Type B pancreatic cell (in vitro differentiated cells): ENCODE results near the gene EPHB1. TPM values are rescaled to one million over a fixed set of nuclear protein-coding genes. Genes with fewer than 3 reads are reported as not detected.
"Not testable (repeated sequence)": the region's sequence is repeated elsewhere in the genome, so short reads cannot be mapped to it uniquely, and the experiment has no call there.

Experiments
- DNase-seq: peaks from one replicate; pipeline ENCODE4 v3.0.0; 2021; ENCODE audit warnings: mixed read lengths; ENCODE audit not compliant: unreplicated experiment; ENCODE audit errors: extremely low spot score
- H3K27ac Mint-ChIP-seq: 2 replicates; pipeline ENCODE4 v1.8.0; 2021; ENCODE audit warnings: mild to moderate bottlenecking, mixed read lengths
- H3K27me3 Mint-ChIP-seq: 2 replicates; pipeline ENCODE4 v1.8.0; 2021; ENCODE audit warnings: mixed read lengths
- H3K36me3 Mint-ChIP-seq: 2 replicates; pipeline ENCODE4 v1.8.0; 2021; ENCODE audit warnings: mixed read lengths
- H3K4me1 Mint-ChIP-seq: one replicate; pipeline ENCODE4 v1.8.0; 2021; ENCODE audit warnings: mixed read lengths; ENCODE audit not compliant: unreplicated experiment
- H3K4me3 Mint-ChIP-seq: 2 replicates; pipeline ENCODE4 v1.8.0; 2021; ENCODE audit warnings: mild to moderate bottlenecking, mixed read lengths
- H3K9me3 Mint-ChIP-seq: 2 replicates; pipeline ENCODE4 v1.8.0; 2021; ENCODE audit warnings: mixed read lengths
- total RNA-seq: library from RNA; stranded (reverse); gene quantifications from 2 replicates; pipeline ENCODE4 v1.2.1, GENCODE V29; 2021; ENCODE audit warnings: low replicate concordance
- TF ChIP-seq, protein P1 (sequence below): fragments of 200-600 bp; sonication (generic); conservative IDR thresholded peaks from 2 replicates; pipeline ENCODE4 v1.5.0; 2021; ENCODE audit warnings: antibody characterized with exemption, mild to moderate bottlenecking

EPHB1 gene
- total RNA-seq, 1 donor from 2014 or later: 9.1 TPM

DNA sequence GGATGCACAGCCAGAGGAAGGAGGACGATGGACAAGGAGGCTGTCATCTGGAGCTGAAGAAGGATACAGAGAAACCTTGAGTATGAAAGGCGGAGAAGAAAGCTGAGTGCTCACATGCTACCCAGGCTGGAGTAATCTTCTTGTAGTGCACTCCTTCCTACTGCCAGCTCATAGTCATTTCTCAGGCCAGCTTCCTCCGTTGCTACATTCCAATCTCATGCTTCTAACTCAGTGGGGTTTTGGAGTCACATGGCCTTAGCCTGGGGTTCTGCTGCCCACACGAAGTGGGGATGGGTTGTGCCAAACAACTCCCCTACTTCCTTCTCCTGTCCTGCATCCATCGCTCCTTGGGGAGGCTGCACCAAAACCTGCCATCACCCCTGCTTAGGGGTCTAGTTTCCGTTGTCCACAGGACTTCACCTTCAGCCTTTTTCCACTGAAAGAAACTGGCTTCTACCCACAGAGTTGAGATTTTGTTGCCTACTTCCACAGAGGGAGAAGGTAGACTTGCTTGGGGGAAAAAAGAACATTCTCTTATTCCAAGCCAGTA is 239.9 kb downstream of the EPHB1 start:
- H3K4me1 Mint-ChIP-seq: peaks cover 6% of the 10 kb centered on the region
- no peak for DNase-seq
- TF ChIP-seq, protein P1, sequence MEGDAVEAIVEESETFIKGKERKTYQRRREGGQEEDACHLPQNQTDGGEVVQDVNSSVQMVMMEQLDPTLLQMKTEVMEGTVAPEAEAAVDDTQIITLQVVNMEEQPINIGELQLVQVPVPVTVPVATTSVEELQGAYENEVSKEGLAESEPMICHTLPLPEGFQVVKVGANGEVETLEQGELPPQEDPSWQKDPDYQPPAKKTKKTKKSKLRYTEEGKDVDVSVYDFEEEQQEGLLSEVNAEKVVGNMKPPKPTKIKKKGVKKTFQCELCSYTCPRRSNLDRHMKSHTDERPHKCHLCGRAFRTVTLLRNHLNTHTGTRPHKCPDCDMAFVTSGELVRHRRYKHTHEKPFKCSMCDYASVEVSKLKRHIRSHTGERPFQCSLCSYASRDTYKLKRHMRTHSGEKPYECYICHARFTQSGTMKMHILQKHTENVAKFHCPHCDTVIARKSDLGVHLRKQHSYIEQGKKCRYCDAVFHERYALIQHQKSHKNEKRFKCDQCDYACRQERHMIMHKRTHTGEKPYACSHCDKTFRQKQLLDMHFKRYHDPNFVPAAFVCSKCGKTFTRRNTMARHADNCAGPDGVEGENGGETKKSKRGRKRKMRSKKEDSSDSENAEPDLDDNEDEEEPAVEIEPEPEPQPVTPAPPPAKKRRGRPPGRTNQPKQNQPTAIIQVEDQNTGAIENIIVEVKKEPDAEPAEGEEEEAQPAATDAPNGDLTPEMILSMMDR: no peak

GRCh38 chr3:135038186-135038585 is 243.1 kb downstream of the EPHB1 start:
- Mint-ChIP-seq H3K4me1 (no peaks in the 10 kb centered on the region), H3K27ac (no peak overlapping the region), H3K36me3 (no peaks in the 10 kb centered on the region), H3K4me3 (no peak overlapping the region), H3K27me3 (peaks cover 15% of the 10 kb centered on the region), H3K9me3 (no peaks in the 10 kb centered on the region)
- no peak for DNase-seq
- TF ChIP-seq, protein P1: no peak

More for the DNA sequence above, 239.9 kb downstream of the EPHB1 start:
- peaks cover 33% of the 10 kb centered on the region for H3K27me3 Mint-ChIP-seq
- H3K9me3 Mint-ChIP-seq: no peaks in the 10 kb centered on the region
- no peaks in the 10 kb centered on the region for H3K36me3 Mint-ChIP-seq
- no peak overlapping the region for H3K4me3 Mint-ChIP-seq
- H3K27ac Mint-ChIP-seq: no peak overlapping the region

GRCh38 chr3:135039536-135039935 is 244.5 kb downstream of the EPHB1 start:
- peaks cover 11% of the 10 kb centered on the region for H3K27me3 Mint-ChIP-seq
- H3K36me3 Mint-ChIP-seq, H3K4me1 Mint-ChIP-seq, H3K27ac Mint-ChIP-seq, H3K9me3 Mint-ChIP-seq, DNase-seq, H3K4me3 Mint-ChIP-seq: not testable (repeated sequence)

DNA sequence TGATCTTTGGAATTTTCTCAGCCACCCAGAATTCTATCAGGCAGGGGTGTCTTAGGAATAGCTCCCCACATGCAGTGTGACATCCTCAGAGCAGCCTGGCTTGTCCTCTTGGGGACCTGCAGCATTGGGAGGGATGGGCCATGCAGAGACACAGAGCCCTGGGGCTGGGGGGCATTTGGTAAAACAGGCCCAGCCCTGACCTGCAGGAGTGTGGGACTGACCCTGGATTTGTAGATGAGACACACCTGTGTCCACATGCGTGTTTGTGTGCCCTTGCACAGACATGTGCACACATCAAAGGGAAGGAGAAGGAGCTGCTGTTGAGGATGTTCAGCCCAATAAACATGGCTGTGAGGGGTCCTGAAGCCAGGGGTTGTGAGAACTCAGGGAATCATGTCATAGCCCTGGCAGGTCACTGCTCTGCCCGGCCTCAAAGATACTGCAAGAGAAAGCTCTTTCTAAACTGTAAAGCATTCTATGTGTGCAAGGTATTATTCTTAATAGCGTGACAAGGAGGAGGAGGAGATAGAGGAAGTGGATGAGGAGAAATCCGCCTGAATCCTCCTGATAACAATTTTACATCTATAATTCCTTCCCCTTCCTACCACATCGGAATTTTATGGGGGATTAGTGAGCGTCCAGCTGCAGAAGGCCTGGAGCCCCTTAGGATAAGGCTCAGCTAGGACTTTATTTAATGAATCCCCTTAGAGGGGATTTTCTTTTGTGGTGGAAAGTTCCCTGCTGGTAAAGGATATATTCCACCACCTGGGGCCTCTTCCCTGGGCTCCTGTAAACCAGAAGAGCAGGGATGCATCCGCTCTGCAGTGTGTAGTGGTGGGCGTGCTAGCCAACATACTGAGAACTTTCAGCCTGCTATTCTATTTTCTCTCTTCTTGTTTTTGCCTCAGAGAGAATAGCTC is 245.5 kb downstream of the EPHB1 start:
- no peak overlapping the region for H3K27ac Mint-ChIP-seq
- H3K4me1 Mint-ChIP-seq: no peaks in the 10 kb centered on the region
- H3K4me3 Mint-ChIP-seq: no peak overlapping the region
- peaks cover 11% of the 10 kb centered on the region for H3K27me3 Mint-ChIP-seq
- TF ChIP-seq, protein P1: no peak
- no peak for DNase-seq
- H3K36me3 Mint-ChIP-seq: no peaks in the 10 kb centered on the region
- no peaks in the 10 kb centered on the region for H3K9me3 Mint-ChIP-seq

GRCh38 chr3:135041601-135042000 is 246.5 kb downstream of the EPHB1 start:
- Mint-ChIP-seq H3K9me3 (no peaks in the 10 kb centered on the region), H3K27me3 (peaks cover 12% of the 10 kb centered on the region), H3K4me1 (no peaks in the 10 kb centered on the region), H3K36me3 (no peaks in the 10 kb centered on the region), H3K4me3 (no peak overlapping the region), H3K27ac (no peak overlapping the region)
- DNase-seq: no peak
- TF ChIP-seq, protein P1: no peak

GRCh38 chr3:135047061-135047460 is 252.0 kb downstream of the EPHB1 start:
- TF ChIP-seq, protein P1: no peak
- H3K36me3 Mint-ChIP-seq: no peaks in the 10 kb centered on the region
- no peak overlapping the region for H3K4me3 Mint-ChIP-seq
- no peaks in the 10 kb centered on the region for H3K4me1 Mint-ChIP-seq
- peaks cover 34% of the 10 kb centered on the region for H3K27me3 Mint-ChIP-seq
- no peak overlapping the region for H3K27ac Mint-ChIP-seq
- no peak for DNase-seq
- no peaks in the 10 kb centered on the region for H3K9me3 Mint-ChIP-seq
